Measurements from ENCODE around the gene SORBS1. TPM values are rescaled to one million over a fixed set of nuclear protein-coding genes. Genes with fewer than 3 reads are reported as not detected.
A peak's percentile ranks its signal among the peaks of the same experiment; 100 is the strongest.

The SORBS1 gene
- total and polyA plus RNA-seq, 3 donors from 2014 or later = 34.4 to 46.6 (median 38.8) TPM

DNA sequence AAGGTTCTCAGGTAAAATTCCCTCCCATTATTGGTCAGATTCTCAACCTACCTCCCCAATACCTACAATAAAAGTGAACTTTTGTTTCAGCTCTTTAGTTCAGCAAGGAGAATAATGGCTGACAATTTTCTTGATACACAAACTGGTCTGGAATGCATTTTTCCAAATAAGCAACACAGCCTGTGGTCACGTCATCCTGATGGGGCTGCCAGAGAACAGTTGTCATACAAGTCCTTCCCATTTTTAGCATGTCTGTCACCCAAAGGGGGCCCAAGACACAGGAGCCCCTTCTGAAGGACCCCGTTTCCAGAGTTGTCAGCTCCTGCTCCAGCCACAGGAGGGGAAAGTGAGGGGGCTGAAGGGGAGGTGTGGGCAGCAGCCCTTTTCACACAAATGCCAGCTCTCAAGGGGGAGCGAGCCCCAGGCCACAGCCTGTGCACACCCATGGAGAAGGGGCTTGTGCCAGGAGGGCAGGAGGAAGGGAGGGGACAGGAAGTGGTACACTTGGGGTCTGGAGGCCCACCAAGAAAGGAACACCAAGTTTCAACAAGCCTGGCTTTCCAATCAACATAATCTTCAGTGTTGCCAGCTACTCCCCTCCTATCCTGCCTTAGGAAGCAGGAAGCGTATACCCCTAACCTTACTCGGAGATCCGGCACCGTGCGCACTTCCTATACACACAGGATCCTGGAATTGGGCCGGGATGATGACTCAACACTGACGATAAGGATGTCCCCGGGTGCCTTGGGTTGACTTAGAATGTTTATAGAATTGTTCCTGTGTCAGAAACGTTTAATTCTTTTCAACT lies 227.0 kb downstream of the SORBS1 start:
- 71 to 82% methylated on average over 12 of the region's 12 CpGs for WGBS, 2 donors
- Histone ChIP-seq H3K9me3 (no peaks in the 10 kb centered on the region), H3K27ac (peak overlapping the region in 1 of 2 donors; percentile 19), H3K4me1 (no peaks in the 10 kb centered on the region), H3K4me3 (no peak overlapping the region), H3K27me3 (no peaks in the 10 kb centered on the region), H3K36me3 (ENCODE audit: low read depth, missing control alignments) (no peaks in the 10 kb centered on the region)
- TF ChIP-seq, protein P1, sequence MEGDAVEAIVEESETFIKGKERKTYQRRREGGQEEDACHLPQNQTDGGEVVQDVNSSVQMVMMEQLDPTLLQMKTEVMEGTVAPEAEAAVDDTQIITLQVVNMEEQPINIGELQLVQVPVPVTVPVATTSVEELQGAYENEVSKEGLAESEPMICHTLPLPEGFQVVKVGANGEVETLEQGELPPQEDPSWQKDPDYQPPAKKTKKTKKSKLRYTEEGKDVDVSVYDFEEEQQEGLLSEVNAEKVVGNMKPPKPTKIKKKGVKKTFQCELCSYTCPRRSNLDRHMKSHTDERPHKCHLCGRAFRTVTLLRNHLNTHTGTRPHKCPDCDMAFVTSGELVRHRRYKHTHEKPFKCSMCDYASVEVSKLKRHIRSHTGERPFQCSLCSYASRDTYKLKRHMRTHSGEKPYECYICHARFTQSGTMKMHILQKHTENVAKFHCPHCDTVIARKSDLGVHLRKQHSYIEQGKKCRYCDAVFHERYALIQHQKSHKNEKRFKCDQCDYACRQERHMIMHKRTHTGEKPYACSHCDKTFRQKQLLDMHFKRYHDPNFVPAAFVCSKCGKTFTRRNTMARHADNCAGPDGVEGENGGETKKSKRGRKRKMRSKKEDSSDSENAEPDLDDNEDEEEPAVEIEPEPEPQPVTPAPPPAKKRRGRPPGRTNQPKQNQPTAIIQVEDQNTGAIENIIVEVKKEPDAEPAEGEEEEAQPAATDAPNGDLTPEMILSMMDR (IDR thresholded peaks at IDR 0.05) = no peak
- no peak for TF ChIP-seq POLR2A (IDR thresholded peaks at IDR 0.05)
- no peak for DNase-seq
- intact Hi-C loops (cut with DNase I; ENCODE audit: low total_unique reads) = no loop called here

DNA sequence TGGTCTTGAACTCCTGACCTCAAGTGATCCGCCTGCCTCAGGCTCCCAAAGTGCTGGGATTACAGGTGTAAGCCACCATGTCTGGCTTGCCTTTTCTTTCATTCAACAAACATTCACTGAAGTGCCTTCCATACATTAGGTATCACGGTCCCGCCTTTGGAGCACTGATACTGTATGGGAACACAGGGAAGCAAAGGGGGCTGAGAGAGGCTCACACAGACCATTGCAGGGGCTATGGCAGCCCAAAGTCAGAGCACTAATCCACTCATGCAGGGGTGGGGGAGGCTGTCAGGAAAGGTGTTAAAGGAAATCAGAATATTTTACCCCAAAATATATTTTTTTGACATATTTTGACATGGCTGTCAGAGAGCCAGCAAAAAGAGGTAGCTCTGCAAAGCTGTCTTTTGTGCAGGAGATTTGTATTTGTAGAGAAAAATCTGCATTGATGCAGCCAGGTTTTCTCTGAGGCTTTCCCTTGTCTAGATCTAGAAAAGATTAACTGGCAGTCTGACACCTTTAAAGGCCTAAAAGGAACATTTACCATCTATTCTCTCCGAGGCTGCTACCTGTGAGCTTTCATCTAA lies 228.4 kb downstream of the SORBS1 start:
- no peaks in the 10 kb centered on the region for H3K27me3 ChIP-seq
- H3K36me3 ChIP-seq (ENCODE audit: low read depth, missing control alignments) = no peaks in the 10 kb centered on the region
- no peaks in the 10 kb centered on the region for H3K9me3 ChIP-seq
- H3K4me3 ChIP-seq = no peak overlapping the region
- 83 to 94% methylated on average over 4 of the region's 4 CpGs for WGBS, 2 donors
- no peak overlapping the region for H3K27ac ChIP-seq
- TF ChIP-seq, protein P1 (IDR thresholded peaks at IDR 0.05) = no peak
- no peak for TF ChIP-seq POLR2A (IDR thresholded peaks at IDR 0.05)
- DNase-seq = no peak
- intact Hi-C loops (cut with DNase I; ENCODE audit: low total_unique reads) = no loop called here
- H3K4me1 ChIP-seq = no peaks in the 10 kb centered on the region

DNA sequence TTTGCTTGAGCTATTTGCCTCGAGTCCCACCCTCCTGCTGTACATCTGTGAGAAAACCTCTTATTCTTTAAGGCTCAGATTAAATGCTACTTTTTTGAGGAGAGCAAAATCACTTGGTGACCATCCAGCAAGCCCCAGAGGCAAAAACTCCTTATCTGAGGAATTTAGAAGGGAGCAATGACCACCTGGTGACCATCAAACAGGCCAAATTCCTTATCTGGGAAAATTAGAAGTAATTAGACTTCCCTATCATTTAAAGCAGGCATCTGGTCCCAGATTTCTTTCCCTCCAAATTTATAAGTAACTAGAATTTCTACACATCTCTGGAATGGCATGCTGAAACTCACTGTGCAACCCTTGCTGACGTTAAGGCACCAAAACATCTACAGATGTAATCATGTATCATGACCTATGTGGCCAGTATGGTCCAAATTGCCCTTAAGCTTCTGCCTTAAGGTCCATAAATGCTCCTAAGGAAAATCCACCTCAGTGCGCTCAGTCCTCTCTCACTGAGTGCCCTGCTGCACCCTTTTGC lies 229.5 kb downstream of the SORBS1 start:
- Histone ChIP-seq H3K36me3 (ENCODE audit: low read depth, missing control alignments) (no peaks in the 10 kb centered on the region), H3K4me1 (no peaks in the 10 kb centered on the region), H3K27me3 (no peaks in the 10 kb centered on the region), H3K4me3 (no peak overlapping the region), H3K27ac (no peak overlapping the region), H3K9me3 (no peaks in the 10 kb centered on the region)
- TF ChIP-seq POLR2A (IDR thresholded peaks at IDR 0.05) = no peak
- TF ChIP-seq, protein P1 (IDR thresholded peaks at IDR 0.05) = no peak
- WGBS, 2 donors = 87 to 88% methylated on average over 3 of the region's 3 CpGs
- DNase-seq = no peak
- intact Hi-C loops (cut with DNase I; ENCODE audit: low total_unique reads) = no loop called here

DNA sequence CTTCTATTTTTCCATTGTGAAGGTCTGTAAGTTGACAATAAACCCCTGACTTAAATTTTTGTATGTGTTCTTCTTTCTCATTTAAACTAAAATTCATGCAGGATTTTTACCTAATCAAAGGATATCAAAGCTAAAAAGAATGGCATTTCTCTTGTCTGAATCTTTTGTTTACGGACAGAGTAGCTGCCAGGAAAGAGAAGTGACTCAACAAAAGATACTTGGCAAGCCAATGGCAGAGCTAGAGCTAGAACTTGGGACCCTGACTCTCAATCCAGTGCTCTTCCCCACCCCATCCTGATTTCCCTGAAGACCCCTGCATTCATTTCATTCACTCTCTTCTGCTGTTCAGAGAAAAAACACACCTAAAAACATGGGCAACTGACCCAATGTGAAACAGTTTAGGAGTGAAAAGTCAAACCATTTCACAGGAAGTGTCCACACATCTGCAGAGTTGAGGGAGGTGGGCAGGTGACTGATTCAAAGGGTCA lies 230.2 kb downstream of the SORBS1 start:
- H3K27ac ChIP-seq = no peak overlapping the region
- intact Hi-C loops (cut with DNase I; ENCODE audit: low total_unique reads) = no loop called here
- no peaks in the 10 kb centered on the region for H3K27me3 ChIP-seq
- H3K4me1 ChIP-seq = no peaks in the 10 kb centered on the region
- DNase-seq = no peak
- no peaks in the 10 kb centered on the region for H3K9me3 ChIP-seq
- whole genome bisulfite sequencing, 2 donors = 96 to 97% methylated on average over 1 of the region's 1 CpG
- H3K4me3 ChIP-seq = no peak overlapping the region
- no peak for TF ChIP-seq POLR2A (IDR thresholded peaks at IDR 0.05)
- TF ChIP-seq, protein P1 (IDR thresholded peaks at IDR 0.05) = no peak
- no peaks in the 10 kb centered on the region for H3K36me3 ChIP-seq (ENCODE audit: low read depth, missing control alignments)

Measured in testis (tissue), 3 donors.